HG03439 (cell line): ENCODE results near the gene XRCC1.

Source experiments
- ATAC-seq: cut with Tn5 transposase; IDR thresholded peaks from one replicate; pipeline ENCODE4 v1.9.1; 2021; ENCODE audit warnings: mild to moderate bottlenecking, moderate library complexity; ENCODE audit not compliant: unreplicated experiment

Gene XRCC1

DNA sequence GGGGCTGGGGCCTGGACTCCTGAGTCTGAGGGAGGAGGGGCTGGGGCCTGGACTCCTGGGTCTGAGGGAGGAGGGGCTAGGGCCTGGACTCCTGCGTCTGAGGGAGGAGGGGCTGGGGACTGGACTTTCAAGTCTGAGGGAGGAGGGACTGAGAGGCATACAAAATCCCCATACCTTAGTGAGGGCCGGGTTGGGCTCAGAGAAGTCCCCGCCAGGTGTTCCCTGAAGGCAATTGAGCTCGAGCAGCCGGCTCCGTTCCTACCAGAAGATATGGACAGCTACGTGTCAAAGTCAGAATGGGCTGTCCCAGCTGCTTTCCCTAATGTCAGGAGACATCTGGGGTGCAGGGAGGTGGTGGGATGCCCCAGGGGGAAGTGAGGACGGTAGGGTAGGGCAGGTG, 80.2 kb downstream of the XRCC1 start:
- ATAC-seq = no peak
